Measurements from ENCODE around the gene LRP5. TPM values are rescaled to one million over a fixed set of nuclear protein-coding genes. Genes with fewer than 3 reads are reported as not detected.
A peak's percentile ranks its signal among the peaks of the same experiment; 100 is the strongest.
"Not testable (repeated sequence)": the region's sequence is repeated elsewhere in the genome, so short reads cannot be mapped to it uniquely, and the experiment has no call there.

Gene LRP5
- total RNA-seq, 1 donor from 2014 or later = 54.7 TPM

- H3K4me1 ChIP-seq = peaks cover 51% of the 10 kb centered on the region
- no peak overlapping the region for H3K4me3 ChIP-seq
- peak overlapping the region; percentile 58 for H3K27ac ChIP-seq (replicated peaks)
- intact Hi-C loops (cut with micrococcal nuclease) = no loop called here
- TF ChIP-seq CTCF (IDR thresholded peaks at IDR 0.05; ENCODE audit: borderline replicate concordance) = no peak
- peaks cover 81% of the 10 kb centered on the region for H3K36me3 ChIP-seq
- H3K9me3 ChIP-seq (replicated peaks) = peaks cover 16% of the 10 kb centered on the region
- DNase-seq = peak; percentile 61
- H3K27me3 ChIP-seq (ENCODE audit: low read depth) = no peaks in the 10 kb centered on the region
These were observed 120.5 kb downstream of the LRP5 start for GRCh38 chr11:68432874-68433273.

DNA sequence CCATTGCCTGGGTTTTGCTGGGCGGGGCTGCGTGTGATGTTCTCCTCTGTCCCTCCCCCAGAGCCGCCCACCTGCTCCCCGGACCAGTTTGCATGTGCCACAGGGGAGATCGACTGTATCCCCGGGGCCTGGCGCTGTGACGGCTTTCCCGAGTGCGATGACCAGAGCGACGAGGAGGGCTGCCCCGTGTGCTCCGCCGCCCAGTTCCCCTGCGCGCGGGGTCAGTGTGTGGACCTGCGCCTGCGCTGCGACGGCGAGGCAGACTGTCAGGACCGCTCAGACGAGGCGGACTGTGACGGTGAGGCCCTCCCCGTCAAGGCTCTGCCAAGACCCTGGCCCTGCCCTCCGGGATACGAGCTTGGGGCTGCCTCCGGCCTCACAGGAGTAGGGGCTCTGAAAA is 121.2 kb downstream of the LRP5 start:
- intact Hi-C loops (cut with micrococcal nuclease) = no loop called here
- H3K27me3 ChIP-seq (ENCODE audit: low read depth) = no peaks in the 10 kb centered on the region
- peaks cover 57% of the 10 kb centered on the region for H3K4me1 ChIP-seq
- no peak for TF ChIP-seq CTCF (IDR thresholded peaks at IDR 0.05; ENCODE audit: borderline replicate concordance)
- H3K36me3 ChIP-seq = peaks cover 81% of the 10 kb centered on the region
- no peak overlapping the region for H3K4me3 ChIP-seq
- DNase-seq = no peak
- peaks cover 16% of the 10 kb centered on the region for H3K9me3 ChIP-seq (replicated peaks)
- no peak overlapping the region for H3K27ac ChIP-seq (replicated peaks)

- Histone ChIP-seq H3K4me1 (peaks cover 59% of the 10 kb centered on the region), H3K9me3 (replicated peaks) (peaks cover 13% of the 10 kb centered on the region), H3K36me3 (peaks cover 81% of the 10 kb centered on the region)
- intact Hi-C loops (cut with micrococcal nuclease); H3K27me3 ChIP-seq (ENCODE audit: low read depth); H3K27ac ChIP-seq (replicated peaks); DNase-seq; H3K4me3 ChIP-seq: not testable (repeated sequence)
These were observed 121.8 kb downstream of the LRP5 start for GRCh38 chr11:68434159-68434558.

GRCh38 chr11:68436162-68436888 is 123.9 kb downstream of the LRP5 start:
- peaks cover 65% of the 10 kb centered on the region for H3K4me1 ChIP-seq
- H3K9me3 ChIP-seq (replicated peaks) = no peaks in the 10 kb centered on the region
- no peak for TF ChIP-seq CTCF (IDR thresholded peaks at IDR 0.05; ENCODE audit: borderline replicate concordance)
- H3K27ac ChIP-seq (replicated peaks) = peak overlapping the region; percentile 85
- no peak for DNase-seq
- intact Hi-C loops (cut with micrococcal nuclease) = no loop called here
- H3K4me3 ChIP-seq = no peak overlapping the region
- no peaks in the 10 kb centered on the region for H3K27me3 ChIP-seq (ENCODE audit: low read depth)
- H3K36me3 ChIP-seq = peaks cover 82% of the 10 kb centered on the region

DNA sequence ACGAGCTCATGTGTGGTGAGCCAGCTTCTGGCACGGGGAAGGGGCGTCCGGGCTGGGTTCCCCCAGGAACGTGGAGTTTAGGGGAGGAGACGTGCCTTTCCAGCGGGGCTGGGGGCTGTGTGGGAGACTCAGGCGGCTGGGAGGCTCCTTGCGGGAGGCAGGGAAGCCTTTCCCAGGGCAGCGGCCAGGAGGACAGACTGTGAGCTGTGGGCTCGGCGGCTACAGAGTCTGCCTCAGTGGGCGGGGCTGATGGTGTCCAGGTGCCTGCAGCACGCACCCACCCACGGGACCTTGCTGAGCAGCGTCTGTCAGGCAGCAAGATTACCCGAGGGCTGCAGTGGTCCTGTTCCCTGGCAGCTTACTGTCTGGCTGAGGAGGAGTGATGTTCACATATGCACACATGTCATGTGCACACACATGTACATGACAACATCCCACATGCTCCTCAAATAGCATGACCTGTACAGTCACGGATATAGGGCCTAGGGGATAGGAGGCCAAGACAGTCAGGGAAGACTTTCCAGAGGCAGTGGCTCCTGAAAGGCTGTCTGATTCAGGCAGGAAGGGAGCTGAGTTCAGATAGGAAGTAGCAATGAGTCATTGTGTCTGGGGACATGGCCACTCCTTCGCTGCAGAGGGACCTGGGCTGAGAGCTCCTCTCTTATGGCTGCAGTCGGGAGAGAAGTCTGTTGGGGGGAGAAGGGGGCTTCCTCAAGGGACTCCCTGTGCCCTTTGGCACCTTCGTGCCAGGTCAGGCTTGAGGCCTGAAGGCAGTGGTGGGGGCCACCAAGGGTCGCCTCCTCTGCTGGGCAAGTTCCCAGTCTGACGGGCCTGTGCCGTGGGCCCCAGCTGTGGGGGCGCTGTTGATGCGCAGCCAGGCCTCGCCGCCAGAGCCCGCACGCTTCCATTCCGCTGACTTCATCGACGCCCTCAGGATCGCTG is 124.9 kb downstream of the LRP5 start:
- peak; percentile 61 for DNase-seq
- intact Hi-C loops (cut with micrococcal nuclease) = no loop called here

More for the DNA sequence above, 124.9 kb downstream of the LRP5 start:
- TF ChIP-seq CTCF (IDR thresholded peaks at IDR 0.05; ENCODE audit: borderline replicate concordance) = peak; percentile 50
- H3K4me1 ChIP-seq = peaks cover 60% of the 10 kb centered on the region
- H3K4me3 ChIP-seq = peak overlapping the region; percentile 3
- H3K27ac ChIP-seq (replicated peaks) = peak overlapping the region; percentile 85
- no peaks in the 10 kb centered on the region for H3K9me3 ChIP-seq (replicated peaks)
- H3K27me3 ChIP-seq (ENCODE audit: low read depth) = no peaks in the 10 kb centered on the region
- H3K36me3 ChIP-seq = peaks cover 82% of the 10 kb centered on the region

Data from left ventricle myocardium inferior (tissue), 1 donor.